DOHH2 (cell line): ENCODE data around the gene SOX11.

Experiments used
- H3F3A ChIP-seq: fragments of 200-600 bp; sonication (generic), shearing (Covaris generic); 2 replicates; pipeline ENCODE4 v1.6.0; 2016; ENCODE audit warnings: antibody characterized with exemption, mild to moderate bottlenecking; ENCODE audit not compliant: control insufficient read depth, insufficient read depth
- H3K27ac ChIP-seq: fragments of 200-600 bp; sonication (generic); 2 replicates; pipeline ENCODE4 v1.5.1; 2014; ENCODE audit warnings: low read depth, mild to moderate bottlenecking, low read length, moderate library complexity
- H3K27me3 ChIP-seq: fragments of 200-600 bp; sonication (generic); 2 replicates; pipeline ENCODE4 v1.6.1; 2014; ENCODE audit warnings: mild to moderate bottlenecking, low read length, mixed read lengths; ENCODE audit not compliant: control insufficient read depth
- H3K36me3 ChIP-seq: fragments of 200-600 bp; sonication (generic); 2 replicates; pipeline ENCODE4 v1.6.1; 2014; ENCODE audit warnings: mild to moderate bottlenecking, low read length, moderate library complexity, mixed read lengths; ENCODE audit not compliant: control insufficient read depth
- H3K4me1 ChIP-seq: fragments of 200-600 bp; sonication (generic); 2 replicates; pipeline ENCODE4 v1.6.1; 2014; ENCODE audit warnings: mild to moderate bottlenecking, low read length, mixed read lengths; ENCODE audit not compliant: control insufficient read depth
- H3K4me2 ChIP-seq: fragments of 200-600 bp; sonication (generic); 2 replicates; pipeline ENCODE4 v1.6.0; 2014; ENCODE audit warnings: mild to moderate bottlenecking, low read length, moderate library complexity
- H3K4me3 ChIP-seq: fragments of 200-600 bp; sonication (generic); 2 replicates; pipeline ENCODE4 v1.5.1; 2014; ENCODE audit warnings: mild to moderate bottlenecking, low read length, mixed read lengths
- H3K79me2 ChIP-seq: fragments of 200-600 bp; sonication (generic); 2 replicates; pipeline ENCODE4 v1.6.1; 2014; ENCODE audit warnings: mild to moderate bottlenecking, low read length, mixed read lengths; ENCODE audit not compliant: control insufficient read depth
- H3K9me2 ChIP-seq: fragments of 200-600 bp; sonication (generic); replicated peaks from 2 replicates; pipeline ENCODE4 v1.6.1; 2014; ENCODE audit warnings: mild to moderate bottlenecking, low read length, mixed read lengths; ENCODE audit not compliant: control insufficient read depth
- H3K9me3 ChIP-seq: fragments of 200-600 bp; sonication (generic); 2 replicates; pipeline ENCODE4 v1.6.1; 2014; ENCODE audit warnings: antibody characterized with exemption, low read length, mixed read lengths; ENCODE audit not compliant: control insufficient read depth, insufficient read depth
- H4K20me1 ChIP-seq: fragments of 200-600 bp; sonication (generic); 2 replicates; pipeline ENCODE4 v1.6.0; 2014; ENCODE audit warnings: low read depth, mild to moderate bottlenecking, antibody characterized with exemption, low read length, moderate library complexity; ENCODE audit not compliant: control insufficient read depth, insufficient read depth
- CTCF ChIP-seq: fragments of 200-600 bp; sonication (generic); IDR thresholded peaks from one replicate; pipeline ENCODE4 v1.5.1; 2014; ENCODE audit warnings: antibody characterized with exemption, mild to moderate bottlenecking, low read depth, low read length; ENCODE audit not compliant: poor library complexity, severe bottlenecking
- EZH2phosphoT487 ChIP-seq: fragments of 200-600 bp; sonication (generic); IDR thresholded peaks from 2 replicates; pipeline ENCODE4 v1.6.1; 2017; ENCODE audit warnings: borderline replicate concordance, mild to moderate bottlenecking, antibody characterized with exemption, low read length, moderate library complexity, mixed read lengths

The SOX11 gene

GRCh38 chr2:5730386-5730785 lies 38.2 kb downstream of the SOX11 start:
- Histone ChIP-seq H3K79me2 (no peaks in the 10 kb centered on the region), H3K27me3 (no peaks in the 10 kb centered on the region), H3K4me1 (no peaks in the 10 kb centered on the region), H3K9me3 (no peaks in the 10 kb centered on the region), H3F3A (no peaks in the 10 kb centered on the region), H3K36me3 (no peaks in the 10 kb centered on the region), H3K4me3 (no peak overlapping the region), H3K27ac (no peak overlapping the region), H4K20me1 (no peaks in the 10 kb centered on the region), H3K4me2 (no peak overlapping the region), H3K9me2 (no peaks in the 10 kb centered on the region)
- TF ChIP-seq EZH2phosphoT487 (no peak), CTCF (no peak)

DNA sequence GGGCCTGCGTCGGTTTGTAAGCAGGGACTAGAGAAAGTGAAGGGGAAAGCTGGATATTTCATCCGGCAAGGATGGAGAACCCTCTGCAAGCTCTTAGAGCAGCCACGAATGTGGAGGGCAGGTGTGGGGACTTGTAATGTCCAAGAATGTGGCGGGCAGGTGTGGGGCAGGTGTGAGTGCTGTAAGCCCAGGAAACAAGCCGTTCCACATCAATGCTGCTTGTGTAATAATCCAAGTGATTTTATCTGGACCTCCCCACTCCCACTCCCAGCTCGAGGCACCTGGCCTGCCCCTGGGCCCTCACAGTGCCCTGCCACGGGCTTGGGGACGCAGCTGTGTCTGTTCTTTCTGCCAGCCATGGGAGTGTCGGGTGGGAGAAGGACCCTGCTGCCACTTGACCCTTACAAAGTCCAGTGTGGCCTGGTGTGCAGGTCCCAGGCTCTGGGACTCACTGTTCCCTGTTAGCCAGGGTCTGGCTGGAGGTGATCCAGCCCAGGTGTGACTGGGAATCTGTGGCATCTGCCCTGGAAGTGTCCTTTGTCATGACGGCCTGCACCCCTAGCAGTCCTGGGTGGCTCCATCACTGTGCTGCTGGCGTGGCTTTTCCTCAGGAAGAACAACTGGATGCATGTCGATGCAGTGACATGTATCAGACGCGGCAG lies 42.8 kb downstream of the SOX11 start:
- no peak for TF ChIP-seq CTCF
- TF ChIP-seq EZH2phosphoT487 = no peak
- Histone ChIP-seq H3K9me2 (no peaks in the 10 kb centered on the region), H3K4me3 (no peak overlapping the region), H3K9me3 (no peaks in the 10 kb centered on the region), H3K27me3 (no peaks in the 10 kb centered on the region), H3F3A (no peaks in the 10 kb centered on the region), H3K27ac (no peak overlapping the region), H3K79me2 (no peaks in the 10 kb centered on the region), H3K36me3 (no peaks in the 10 kb centered on the region), H3K4me1 (no peaks in the 10 kb centered on the region), H3K4me2 (no peak overlapping the region), H4K20me1 (no peaks in the 10 kb centered on the region)

- Histone ChIP-seq H3K4me2 (no peak overlapping the region), H3K9me3 (no peaks in the 10 kb centered on the region), H3K36me3 (no peaks in the 10 kb centered on the region), H3K27ac (no peak overlapping the region), H3K4me3 (no peak overlapping the region), H3K9me2 (no peaks in the 10 kb centered on the region), H3K79me2 (no peaks in the 10 kb centered on the region), H3K4me1 (no peaks in the 10 kb centered on the region), H3F3A (no peaks in the 10 kb centered on the region), H4K20me1 (no peaks in the 10 kb centered on the region), H3K27me3 (no peaks in the 10 kb centered on the region)
- TF ChIP-seq CTCF (no peak), EZH2phosphoT487 (no peak)
Measured at GRCh38 chr2:5735521-5735861, 43.3 kb downstream of the SOX11 start.
